BE2C (cell line): Measurements from ENCODE around the gene TDG.
A peak's percentile ranks its signal among the peaks of the same experiment; 100 is the strongest.

Experiments used
- DNase-seq: peaks from one replicate; pipeline ENCODE4 v3.0.0-alpha.2; 2020
- H3K27me3 ChIP-seq: fragments of 250-450 bp; sonication (Bioruptor Pico); 2 replicates; pipeline ENCODE4 v1.5.1; 2020; ENCODE audit warnings: mild to moderate bottlenecking
- H3K36me3 ChIP-seq: fragments of 250-450 bp; sonication (Bioruptor Pico); 2 replicates; pipeline ENCODE4 v1.5.1; 2020; ENCODE audit warnings: mild to moderate bottlenecking
- H3K4me1 ChIP-seq: fragments of 250-450 bp; sonication (Bioruptor Pico); 2 replicates; pipeline ENCODE4 v1.5.1; 2020
- H3K4me3 ChIP-seq: 2 replicates; pipeline ENCODE4 v1.5.1; 2011; ENCODE audit warnings: low read depth, low read length
- H3K9me3 ChIP-seq: fragments of 250-450 bp; sonication (Bioruptor Pico); 2 replicates; pipeline ENCODE4 v1.5.1; 2020
- CTCF ChIP-seq: IDR thresholded peaks from 2 replicates; pipeline ENCODE4 v1.5.1; 2012; ENCODE audit warnings: mild to moderate bottlenecking, low read depth, low read length

TDG gene

DNA sequence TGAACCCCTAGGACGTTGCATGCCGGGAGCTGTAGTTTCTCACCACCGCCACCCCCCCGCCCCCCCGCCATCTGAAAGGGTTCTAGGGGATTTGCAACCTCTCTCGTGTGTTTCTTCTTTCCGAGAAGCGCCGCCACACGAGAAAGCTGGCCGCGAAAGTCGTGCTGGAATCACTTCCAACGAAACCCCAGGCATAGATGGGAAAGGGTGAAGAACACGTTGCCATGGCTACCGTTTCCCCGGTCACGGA is 36.0 kb upstream of the TDG start:
- peak overlapping the region; percentile 75 for H3K4me3 ChIP-seq
- H3K4me1 ChIP-seq: no peaks in the 10 kb centered on the region
- no peaks in the 10 kb centered on the region for H3K9me3 ChIP-seq
- H3K27me3 ChIP-seq: no peaks in the 10 kb centered on the region
- peaks cover 32% of the 10 kb centered on the region for H3K36me3 ChIP-seq
- no peak for DNase-seq
- TF ChIP-seq CTCF: no peak

GRCh38 chr12:103930034-103930786 is 35.5 kb upstream of the TDG start, which contains the start of gene HSP90B1:
TSS of gene HSP90B1 (plus strand) at chr12:103930410. CDS start at chr12:103930516, 106 bp downstream.
- no peak for TF ChIP-seq CTCF

GRCh38 chr12:103930787-103931735 is 34.6 kb upstream of the TDG start:
- DNase-seq: peak; percentile 33
- TF ChIP-seq CTCF: no peak
- no peaks in the 10 kb centered on the region for H3K4me1 ChIP-seq
- H3K27me3 ChIP-seq: no peaks in the 10 kb centered on the region
- peak overlapping the region; percentile 96 for H3K4me3 ChIP-seq
- H3K36me3 ChIP-seq: peaks cover 46% of the 10 kb centered on the region
- H3K9me3 ChIP-seq: no peaks in the 10 kb centered on the region

More at GRCh38 chr12:103930034-103930786, 35.5 kb upstream of the TDG start, which contains the start of gene HSP90B1:
- no peaks in the 10 kb centered on the region for H3K9me3 ChIP-seq
- DNase-seq: peak; percentile 100
- no peaks in the 10 kb centered on the region for H3K27me3 ChIP-seq
- H3K4me1 ChIP-seq: no peaks in the 10 kb centered on the region
- peak within 1 kb of the TSS; percentile 96 for H3K4me3 ChIP-seq
- peaks cover 37% of the 10 kb centered on the region for H3K36me3 ChIP-seq

DNA sequence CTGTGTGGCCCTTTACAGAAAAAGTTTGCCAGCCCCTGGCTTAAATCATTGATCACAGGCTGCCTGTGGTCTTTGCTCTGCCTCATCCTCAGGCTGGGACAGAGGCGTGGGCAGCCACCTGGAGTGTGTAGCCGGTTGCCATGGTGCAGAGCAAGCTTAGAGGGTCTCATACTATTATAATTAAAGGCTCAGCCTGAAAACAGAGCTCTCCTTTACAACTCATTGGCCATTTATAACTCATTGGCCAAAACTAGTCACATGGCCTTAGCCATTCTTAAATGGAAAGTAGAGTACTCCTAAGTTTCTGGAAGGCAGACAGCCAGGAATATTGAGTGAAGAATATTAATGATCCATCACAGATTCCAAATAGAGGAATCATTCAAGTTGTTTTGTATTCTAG is 32.4 kb upstream of the TDG start:
- Histone ChIP-seq H3K9me3 (no peaks in the 10 kb centered on the region), H3K4me3 (peak overlapping the region; percentile 96; the same call in 1 of the 2 replicates), H3K36me3 (peaks cover 68% of the 10 kb centered on the region), H3K27me3 (no peaks in the 10 kb centered on the region), H3K4me1 (no peaks in the 10 kb centered on the region)
- no peak for DNase-seq
- no peak for TF ChIP-seq CTCF

- no peak for TF ChIP-seq CTCF
- no peaks in the 10 kb centered on the region for H3K9me3 ChIP-seq
- H3K27me3 ChIP-seq: no peaks in the 10 kb centered on the region
- peaks cover 94% of the 10 kb centered on the region for H3K36me3 ChIP-seq
- H3K4me1 ChIP-seq: no peaks in the 10 kb centered on the region
- DNase-seq: no peak
- H3K4me3 ChIP-seq: no peak overlapping the region
These were observed 29.0 kb upstream of the TDG start for GRCh38 chr12:103936679-103937078.
